GM12878 (cell line): ENCODE results near the gene OPRD1. TPM values are rescaled to one million over a fixed set of nuclear protein-coding genes. Genes with fewer than 3 reads are reported as not detected.

ENCODE experiments used
- ATAC-seq: fragments of 200-7000 bp; cut with Tn5 transposase; 3 replicates; pipeline ENCODE4 v1.9.1; 2020; ENCODE audit warnings: mild to moderate bottlenecking, moderate library complexity
- BruUV-seq: library from RNA; stranded (reverse); fragments of 400-500 nt; replicated peaks from 2 replicates; lab custom pipeline; 2021; lab: Mats Ljungman, UMichigan
- CTCF ChIA-PET: fragments of 300-600 bp; sonication (Branson Sonifier 250); formaldehyde crosslinking; extraction: SDS; loops from one replicate; lab custom pipeline; 2021; ENCODE audit warnings: inconsistent platforms; lab: Yijun Ruan, JAX
- POLR2A ChIA-PET: fragments of 350-600 bp; formaldehyde crosslinking; extraction: SDS; loops from one replicate; lab custom pipeline; 2021; ENCODE audit warnings: inconsistent platforms; lab: Charles Lee
- RAD21 ChIA-PET: fragments of 300-600 bp; sonication (Branson Sonifier 250); formaldehyde crosslinking; loops from one replicate; lab custom pipeline; 2023; ENCODE audit warnings: antibody characterized with exemption; ENCODE audit not compliant: unreplicated experiment; lab: Charles Lee
- SMC1A ChIA-PET: fragments of 300-600 bp; sonication (Branson Sonifier 250); formaldehyde crosslinking; loops from one replicate; lab custom pipeline; 2023; ENCODE audit not compliant: unreplicated experiment, uncharacterized antibody; lab: Charles Lee
- DNase-seq: peaks from one replicate; pipeline ENCODE4 v3.0.0-alpha.2; 2011; ENCODE audit warnings: low read depth, low spot score
- FAIRE-seq: peaks from 3 replicates; lab custom pipeline; 2011; peaks lifted over from hg19 to GRCh38; lab: Jason Lieb, UNC
- H2AFZ ChIP-seq: 2 replicates; pipeline ENCODE4 v1.6.0; 2011; ENCODE audit warnings: low read depth, low read length, control low read depth; ENCODE audit not compliant: control insufficient read depth
- H3K27ac ChIP-seq: 2 replicates; pipeline ENCODE4 v1.5.1; 2011; ENCODE audit warnings: control low read depth; ENCODE audit not compliant: control insufficient read depth, insufficient read depth
- H3K27me3 ChIP-seq, 2 experiments: replicated peaks in 1 of 2; 2 replicates each; pipeline versions ENCODE4 v1.6.0 to v1.6.1; 2011; ENCODE audit warnings: low read length in 1 of 2; ENCODE audit not compliant: control insufficient read depth in 2 of 2, insufficient read depth in 2 of 2
- H3K36me3 ChIP-seq, 2 experiments: 2 replicates each; pipeline ENCODE4 v1.5.1; 2011; ENCODE audit warnings: low read length in 1 of 2; ENCODE audit not compliant: control insufficient read depth in 2 of 2, insufficient read depth in 2 of 2
- H3K4me1 ChIP-seq: 2 replicates; pipeline ENCODE4 v1.6.1; 2011; ENCODE audit warnings: mild to moderate bottlenecking, low read length, moderate library complexity, mixed read lengths; ENCODE audit not compliant: control insufficient read depth, insufficient read depth
- H3K4me2 ChIP-seq: 2 replicates; pipeline ENCODE4 v1.6.0; 2011; ENCODE audit warnings: control low read depth; ENCODE audit not compliant: control insufficient read depth, insufficient read depth
- H3K4me3 ChIP-seq: fragments of 200-600 bp; sonication (generic); 2 replicates; pipeline ENCODE4 v1.5.1; 2016
- H3K79me2 ChIP-seq: 2 replicates; pipeline ENCODE4 v1.6.0; 2011; ENCODE audit warnings: low read length; ENCODE audit not compliant: control insufficient read depth, insufficient read depth
- H3K9ac ChIP-seq: 2 replicates; pipeline ENCODE4 v1.8.0; 2011; ENCODE audit warnings: low read length, control low read depth, mixed read lengths; ENCODE audit not compliant: control insufficient read depth, insufficient read depth
- H3K9me3 ChIP-seq: replicated peaks from 3 replicates; pipeline ENCODE4 v1.5.1; 2011; ENCODE audit warnings: mild to moderate bottlenecking, low read length; ENCODE audit not compliant: control insufficient read depth, insufficient read depth
- H4K20me1 ChIP-seq: 2 replicates; pipeline ENCODE4 v1.6.0; 2011; ENCODE audit not compliant: control insufficient read depth, insufficient read depth
- CBX3 ChIP-seq: fragments of 200-600 bp; sonication (generic); IDR thresholded peaks from 2 replicates; pipeline ENCODE4 v1.6.1; 2016; ENCODE audit warnings: low read depth, borderline replicate concordance
- DPF2 ChIP-seq: fragments of 450-650 bp; IDR thresholded peaks from 2 replicates; pipeline ENCODE4 v1.6.1; 2017; ENCODE audit warnings: mild to moderate bottlenecking
- HCFC1 ChIP-seq: fragments of 150-350 bp; IDR thresholded peaks from 2 replicates; pipeline ENCODE4 v1.6.1; 2014; ENCODE audit warnings: low read length
- JUNB ChIP-seq: IDR thresholded peaks from 2 replicates; pipeline ENCODE4 v1.6.1; 2016; ENCODE audit warnings: antibody characterized with exemption, mild to moderate bottlenecking
- MXI1 ChIP-seq: fragments of 150-350 bp; IDR thresholded peaks from 2 replicates; pipeline ENCODE4 v1.6.1; 2011; ENCODE audit warnings: low read depth, mild to moderate bottlenecking, inconsistent platforms, low read length, improper control_type of control experiment
- SMC3 ChIP-seq: IDR thresholded peaks from 2 replicates; pipeline ENCODE4 v1.6.1; 2011; ENCODE audit warnings: low read length, improper control_type of control experiment, borderline replicate concordance
- TBL1XR1 ChIP-seq: IDR thresholded peaks from 2 replicates; pipeline ENCODE4 v1.6.1; 2012; ENCODE audit warnings: low read depth, low read length, improper control_type of control experiment
- ZSCAN29 ChIP-seq: fragments of 450-650 bp; IDR thresholded peaks from 2 replicates; pipeline ENCODE4 v1.6.1; 2017; ENCODE audit warnings: mild to moderate bottlenecking, moderate library complexity
- WGBS: methylation state at CpG from one replicate; pipeline ENCODE4 v1.1.6; 2016; ENCODE audit warnings: low lambda C conversion rate; ENCODE audit not compliant: insufficient replicate concordance, insufficient coverage; ENCODE audit errors: missing lambda C conversion rate; 5-methylcytosine and 5-hydroxymethylcytosine counted together
- in situ Hi-C: fragments of 300-500 bp; cut with MboI; formaldehyde crosslinking; loops from 9 replicates; pipeline ENCODE4 v1.14.3; 2018; ENCODE audit warnings: mixed read lengths
- intact Hi-C: fragments of 100-400 bp; cut with micrococcal nuclease; formaldehyde crosslinking; loops from one replicate; pipeline ENCODE4 v1.14.2; 2022; ENCODE audit not compliant: unreplicated experiment
- polyA plus RNA-seq, 11 experiments: library from polyadenylated mRNA; depleted of rRNA in 4 of 11; unstranded in 6 of 11; stranded (reverse) in 5 of 11; fragments of >200 nt; fragmentation: Nextera tagmentation in 4 of 11; fragmentation: Illumina TruSeq in 1 of 11; extraction: Ambion mirVana in 4 of 11; extraction: Trizol in 1 of 11; gene quantifications; 1 replicate in 1 of 11; 2 replicates in 10 of 11; pipeline versions ENCODE4 v1.2.1 to v1.2.3, GENCODE V29; 2011 to 2016; ENCODE audit warnings: inconsistent platforms in 2 of 11, missing spikeins in 2 of 11, low read depth in 1 of 11
- total RNA-seq, 4 experiments: library from RNA; depleted of rRNA in 3 of 4; stranded (reverse); fragments of >200 nt in 3 of 4; fragmentation: Illumina TruSeq in 1 of 4; extraction: Trizol in 1 of 4; gene quantifications; 2 replicates each; pipeline versions ENCODE4 v1.2.1 to v1.2.3, GENCODE V29; 2013 to 2021
- TF ChIP-seq, protein P1 (sequence below): fragments of 450-650 bp; IDR thresholded peaks from 2 replicates; pipeline ENCODE4 v1.6.1; 2017; ENCODE audit warnings: mild to moderate bottlenecking, moderate library complexity
- TF ChIP-seq, protein P2 (sequence below): IDR thresholded peaks from 2 replicates; pipeline ENCODE4 v1.6.1; 2012; ENCODE audit warnings: low read depth, low read length, improper control_type of control experiment

Gene OPRD1
- total and polyA plus RNA-seq, 10 of the 15 experiments (the other 5 are each of a cell fraction or from before 2014, with no cell fraction given), result 0.02 TPM; not detected in 8

DNA sequence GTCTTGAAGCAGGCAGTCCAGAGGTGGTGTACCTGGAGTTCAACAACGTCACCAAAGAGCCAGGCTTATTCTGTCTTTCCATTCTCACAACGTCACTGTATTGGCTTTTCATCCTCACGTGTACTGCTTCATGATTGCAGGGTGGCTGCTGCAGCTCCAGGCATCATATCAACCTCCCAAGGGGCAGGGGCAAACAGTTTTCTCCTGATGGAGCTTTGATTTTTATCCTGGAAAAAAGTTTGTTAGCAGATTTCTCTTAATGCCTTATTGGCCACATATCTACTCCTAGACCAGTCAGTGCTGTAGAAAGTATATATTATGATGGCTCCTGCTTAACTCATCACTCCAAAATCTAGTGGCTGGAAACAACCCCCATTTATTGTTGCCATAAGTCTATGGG is 8.3 kb upstream of the OPRD1 start:
- POLR2A ChIA-PET, result no interaction called here
- SMC1A ChIA-PET, result interaction anchor here (0.8 kb wide), 1 partner anchor 29 kb away, joined by 3 read pairs; no protein-coding TSS in a partner anchor
- no peaks in the 10 kb centered on the region for H3K27me3 ChIP-seq
- CTCF ChIA-PET, result interaction anchor here (1.6 kb wide), 1 partner anchor 10 kb away, joined by 3 read pairs; no protein-coding TSS in a partner anchor
- H3K36me3 ChIP-seq, result no peaks in the 10 kb centered on the region
- RAD21 ChIA-PET, result interaction anchor here (1.1 kb wide), 1 partner anchor 73 kb away, joined by 3 read pairs; no protein-coding TSS in a partner anchor
- WGBS, result 40% methylated on average over 3 of the region's 3 CpGs
- intact Hi-C loops, result no loop called here
- no peaks in the 10 kb centered on the region for H3K79me2 ChIP-seq
- H2AFZ ChIP-seq, result no peak overlapping the region
- no peak for ATAC-seq
- BruUV-seq, result no TSS peak
- H3K9ac ChIP-seq, result no peak overlapping the region
- H3K9me3 ChIP-seq, result no peaks in the 10 kb centered on the region; the same call in 2 of the 3 replicates
- no peaks in the 10 kb centered on the region for H4K20me1 ChIP-seq
- DNase-seq, result no peak
- H3K4me3 ChIP-seq, result no peak overlapping the region
- H3K4me1 ChIP-seq, result no peaks in the 10 kb centered on the region
- TF ChIP-seq, protein P1, sequence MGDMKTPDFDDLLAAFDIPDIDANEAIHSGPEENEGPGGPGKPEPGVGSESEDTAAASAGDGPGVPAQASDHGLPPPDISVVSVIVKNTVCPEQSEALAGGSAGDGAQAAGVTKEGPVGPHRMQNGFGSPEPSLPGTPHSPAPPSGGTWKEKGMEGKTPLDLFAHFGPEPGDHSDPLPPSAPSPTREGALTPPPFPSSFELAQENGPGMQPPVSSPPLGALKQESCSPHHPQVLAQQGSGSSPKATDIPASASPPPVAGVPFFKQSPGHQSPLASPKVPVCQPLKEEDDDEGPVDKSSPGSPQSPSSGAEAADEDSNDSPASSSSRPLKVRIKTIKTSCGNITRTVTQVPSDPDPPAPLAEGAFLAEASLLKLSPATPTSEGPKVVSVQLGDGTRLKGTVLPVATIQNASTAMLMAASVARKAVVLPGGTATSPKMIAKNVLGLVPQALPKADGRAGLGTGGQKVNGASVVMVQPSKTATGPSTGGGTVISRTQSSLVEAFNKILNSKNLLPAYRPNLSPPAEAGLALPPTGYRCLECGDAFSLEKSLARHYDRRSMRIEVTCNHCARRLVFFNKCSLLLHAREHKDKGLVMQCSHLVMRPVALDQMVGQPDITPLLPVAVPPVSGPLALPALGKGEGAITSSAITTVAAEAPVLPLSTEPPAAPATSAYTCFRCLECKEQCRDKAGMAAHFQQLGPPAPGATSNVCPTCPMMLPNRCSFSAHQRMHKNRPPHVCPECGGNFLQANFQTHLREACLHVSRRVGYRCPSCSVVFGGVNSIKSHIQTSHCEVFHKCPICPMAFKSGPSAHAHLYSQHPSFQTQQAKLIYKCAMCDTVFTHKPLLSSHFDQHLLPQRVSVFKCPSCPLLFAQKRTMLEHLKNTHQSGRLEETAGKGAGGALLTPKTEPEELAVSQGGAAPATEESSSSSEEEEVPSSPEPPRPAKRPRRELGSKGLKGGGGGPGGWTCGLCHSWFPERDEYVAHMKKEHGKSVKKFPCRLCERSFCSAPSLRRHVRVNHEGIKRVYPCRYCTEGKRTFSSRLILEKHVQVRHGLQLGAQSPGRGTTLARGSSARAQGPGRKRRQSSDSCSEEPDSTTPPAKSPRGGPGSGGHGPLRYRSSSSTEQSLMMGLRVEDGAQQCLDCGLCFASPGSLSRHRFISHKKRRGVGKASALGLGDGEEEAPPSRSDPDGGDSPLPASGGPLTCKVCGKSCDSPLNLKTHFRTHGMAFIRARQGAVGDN, result no peak
- TF ChIP-seq HCFC1 (no peak), CBX3 (no peak), TBL1XR1 (no peak), SMC3 (no peak), JUNB (no peak), DPF2 (no peak), MXI1 (no peak), ZSCAN29 (no peak)
- TF ChIP-seq, protein P2, sequence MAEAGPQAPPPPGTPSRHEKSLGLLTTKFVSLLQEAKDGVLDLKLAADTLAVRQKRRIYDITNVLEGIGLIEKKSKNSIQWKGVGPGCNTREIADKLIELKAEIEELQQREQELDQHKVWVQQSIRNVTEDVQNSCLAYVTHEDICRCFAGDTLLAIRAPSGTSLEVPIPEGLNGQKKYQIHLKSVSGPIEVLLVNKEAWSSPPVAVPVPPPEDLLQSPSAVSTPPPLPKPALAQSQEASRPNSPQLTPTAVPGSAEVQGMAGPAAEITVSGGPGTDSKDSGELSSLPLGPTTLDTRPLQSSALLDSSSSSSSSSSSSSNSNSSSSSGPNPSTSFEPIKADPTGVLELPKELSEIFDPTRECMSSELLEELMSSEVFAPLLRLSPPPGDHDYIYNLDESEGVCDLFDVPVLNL, result no peak
- no peak overlapping the region for H3K27ac ChIP-seq
- no peak overlapping the region for H3K4me2 ChIP-seq
- in situ Hi-C loops, result no loop called here
- no peak for FAIRE-seq
